H1 (cell line): ENCODE results near the gene HACL1. TPM values are rescaled to one million over a fixed set of nuclear protein-coding genes. Genes with fewer than 3 reads are reported as not detected.

Source experiments
- CTCF ChIA-PET: fragments of 300-600 bp; sonication (Branson Sonifier 250); formaldehyde crosslinking; loops from one replicate; lab custom pipeline; 2021; ENCODE audit not compliant: partially characterized antibody; lab: Charles Lee
- POLR2A ChIA-PET: fragments of 300-600 bp; sonication (Branson Sonifier 250); formaldehyde crosslinking; loops from one replicate; lab custom pipeline; 2021; ENCODE audit warnings: inconsistent platforms; ENCODE audit not compliant: partially characterized antibody; lab: Charles Lee
- DNase-seq, 2 experiments: peaks; one replicate each; pipeline versions ENCODE4 v3.0.0 to v3.0.0-alpha.2; 2010 to 2022; ENCODE audit warnings: low spot score in 2 of 2, low read depth in 1 of 2, mixed read lengths in 1 of 2
- FAIRE-seq: peaks from 2 replicates; lab custom pipeline; 2011; peaks lifted over from hg19 to GRCh38; lab: Jason Lieb, UNC
- H2AFZ ChIP-seq: 2 replicates; pipeline ENCODE4 v1.8.1; 2012; ENCODE audit warnings: low read length, inconsistent platforms
- H2AK5ac ChIP-seq: 2 replicates; pipeline ENCODE4 v1.6.1; 2013; ENCODE audit warnings: low read depth, low read length
- H2BK120ac ChIP-seq: replicated peaks from 2 replicates; pipeline ENCODE3; 2013; ENCODE audit warnings: low read depth, low read length, inconsistent platforms
- H2BK12ac ChIP-seq: 2 replicates; pipeline ENCODE4 v1.6.1; 2013; ENCODE audit warnings: low read depth, low read length
- H2BK15ac ChIP-seq: 2 replicates; pipeline ENCODE4 v1.6.1; 2013; ENCODE audit warnings: low read length
- H2BK20ac ChIP-seq: 2 replicates; pipeline ENCODE4 v1.6.1; 2013; ENCODE audit warnings: low read length
- H2BK5ac ChIP-seq: 2 replicates; pipeline ENCODE4 v1.6.1; 2013; ENCODE audit warnings: low read depth, low read length
- H3K14ac ChIP-seq: 2 replicates; pipeline ENCODE4 v1.6.1; 2013; ENCODE audit warnings: inconsistent platforms; ENCODE audit not compliant: insufficient read length
- H3K18ac ChIP-seq: 2 replicates; pipeline ENCODE4 v1.6.1; 2013; ENCODE audit warnings: low read length; ENCODE audit errors: extremely low read depth
- H3K23ac ChIP-seq: 2 replicates; pipeline ENCODE4 v1.6.1; 2013; ENCODE audit warnings: inconsistent platforms; ENCODE audit not compliant: insufficient read length
- H3K23me2 ChIP-seq: 2 replicates; pipeline ENCODE4 v1.6.1; 2013; ENCODE audit warnings: low read depth, low read length
- H3K27ac ChIP-seq: 2 replicates; pipeline ENCODE4 v1.6.1; 2011; ENCODE audit warnings: low read depth, low read length, inconsistent platforms
- H3K27me3 ChIP-seq, 4 experiments: replicated peaks in 1 of 4; 1 replicate in 1 of 4; 2 replicates in 3 of 4; pipeline versions ENCODE4 v1.6.1 to v1.8.1; 2011 to 2013; ENCODE audit warnings: low read length in 3 of 4, mild to moderate bottlenecking in 3 of 4, inconsistent platforms in 2 of 4, mixed read lengths in 2 of 4, moderate library complexity in 1 of 4; ENCODE audit not compliant: control insufficient read depth in 3 of 4, insufficient read depth in 3 of 4; ENCODE audit errors: extremely low read depth in 1 of 4
- H3K36me3 ChIP-seq, 4 experiments: 2 replicates each; pipeline versions ENCODE4 v1.6.1 to v1.8.1; 2011 to 2013; ENCODE audit warnings: mild to moderate bottlenecking in 4 of 4, low read length in 3 of 4, moderate library complexity in 2 of 4, control low read depth in 1 of 4, inconsistent platforms in 1 of 4; ENCODE audit not compliant: insufficient read depth in 4 of 4, control insufficient read depth in 2 of 4
- H3K4ac ChIP-seq: replicated peaks from 2 replicates; pipeline ENCODE3; 2013; ENCODE audit warnings: low read length, low read depth, mixed read lengths, inconsistent platforms; ENCODE audit not compliant: insufficient read length
- H3K4me1 ChIP-seq, 4 experiments: replicated peaks in 1 of 4; 1 replicate in 1 of 4; 2 replicates in 3 of 4; pipeline versions ENCODE4 v1.6.1 to v1.8.1; 2011 to 2013; ENCODE audit warnings: low read length in 3 of 4, inconsistent platforms in 2 of 4, mixed read lengths in 1 of 4; ENCODE audit not compliant: insufficient read depth in 4 of 4, control insufficient read depth in 3 of 4
- H3K4me2 ChIP-seq, 2 experiments: 2 replicates each; pipeline versions ENCODE4 v1.6.1 to v1.8.1; 2011 to 2013; ENCODE audit warnings: low read depth in 2 of 2, low read length in 2 of 2, control low read depth in 1 of 2, inconsistent platforms in 1 of 2, mild to moderate bottlenecking in 1 of 2; ENCODE audit not compliant: insufficient read depth in 1 of 2
- H3K4me3 ChIP-seq, 4 experiments: fragments of 200-600, 300-600 bp in 1 of 4; sonication (generic), shearing (Covaris generic), sonication (Bioruptor Twin) in 1 of 4; 2 replicates each; pipeline versions ENCODE4 v1.5.1 to v1.8.1; 2011 to 2016; ENCODE audit warnings: low read length in 4 of 4, low read depth in 3 of 4, control low read depth in 2 of 4, inconsistent platforms in 2 of 4, mild to moderate bottlenecking in 2 of 4, mixed read lengths in 1 of 4, moderate library complexity in 1 of 4; ENCODE audit not compliant: insufficient read depth in 2 of 4; ENCODE audit errors: extremely low read depth in 1 of 4
- H3K56ac ChIP-seq: replicated peaks from 2 replicates; pipeline ENCODE3; 2013; ENCODE audit warnings: low read depth, mild to moderate bottlenecking, mixed read lengths, low read length, inconsistent platforms; ENCODE audit not compliant: insufficient read length
- H3K79me1 ChIP-seq: 2 replicates; pipeline ENCODE4 v1.6.1; 2013; ENCODE audit warnings: low read depth, low read length, control low read depth
- H3K79me2 ChIP-seq, 2 experiments: 2 replicates each; pipeline versions ENCODE4 v1.6.1 to v1.8.1; 2012 to 2013; ENCODE audit warnings: low read length in 2 of 2, mild to moderate bottlenecking in 2 of 2, inconsistent platforms in 1 of 2; ENCODE audit not compliant: insufficient read depth in 2 of 2, control insufficient read depth in 1 of 2
- H3K9ac ChIP-seq, 4 experiments: replicated peaks in 1 of 4; 1 replicate in 1 of 4; 2 replicates in 3 of 4; pipeline versions ENCODE4 v1.6.1 to v1.8.1; 2011 to 2013; ENCODE audit warnings: low read depth in 3 of 4, low read length in 3 of 4, control low read depth in 2 of 4, mild to moderate bottlenecking in 2 of 4, moderate library complexity in 2 of 4, inconsistent platforms in 1 of 4; ENCODE audit errors: extremely low read depth in 1 of 4
- H3K9me3 ChIP-seq, 2 experiments: 2 replicates each; pipeline versions ENCODE4 v1.6.1 to v1.8.1; 2012 to 2013; ENCODE audit warnings: mild to moderate bottlenecking in 2 of 2, moderate library complexity in 2 of 2, control low read depth in 1 of 2, inconsistent platforms in 1 of 2, low read depth in 1 of 2, low read length in 1 of 2, mixed read lengths in 1 of 2; ENCODE audit not compliant: insufficient read depth in 2 of 2
- H4K20me1 ChIP-seq, 2 experiments: replicated peaks in 1 of 2; 2 replicates each; pipeline versions ENCODE3 to v1.8.1; 2011 to 2013; ENCODE audit warnings: inconsistent platforms in 2 of 2, low read length in 2 of 2, mild to moderate bottlenecking in 1 of 2; ENCODE audit not compliant: insufficient read depth in 2 of 2, control insufficient read depth in 1 of 2
- H4K5ac ChIP-seq: 2 replicates; pipeline ENCODE4 v1.6.1; 2013; ENCODE audit warnings: low read length, low read depth, mixed read lengths, inconsistent platforms; ENCODE audit not compliant: insufficient read length
- H4K8ac ChIP-seq: 2 replicates; pipeline ENCODE4 v1.8.0; 2013; ENCODE audit warnings: mild to moderate bottlenecking, moderate library complexity, low read length, inconsistent platforms; ENCODE audit not compliant: insufficient read depth; ENCODE audit errors: extremely low read depth
- H4K91ac ChIP-seq: replicated peaks from 2 replicates; pipeline ENCODE3; 2013; ENCODE audit warnings: low read length, mixed read lengths, inconsistent platforms; ENCODE audit not compliant: insufficient read length
- BRCA1 ChIP-seq: IDR thresholded peaks from 2 replicates; pipeline ENCODE4 v1.6.1; 2012; ENCODE audit warnings: low read depth, low read length, improper control_type of control experiment
- CEBPB ChIP-seq: IDR thresholded peaks from 2 replicates; pipeline ENCODE4 v1.6.1; 2012; ENCODE audit warnings: low read depth, low read length
- CREB1 ChIP-seq: IDR thresholded peaks from 2 replicates; pipeline ENCODE4 v1.6.1; 2012; ENCODE audit warnings: inconsistent platforms
- EP300 ChIP-seq, 2 experiments: IDR thresholded peaks; 1 replicate in 1 of 2; 2 replicates in 1 of 2; pipeline ENCODE4 v1.6.1; 2011 to 2012; ENCODE audit warnings: low read depth in 2 of 2, low read length in 2 of 2, mild to moderate bottlenecking in 2 of 2, borderline replicate concordance in 1 of 2, inconsistent platforms in 1 of 2, moderate library complexity in 1 of 2
- GABPA ChIP-seq: IDR thresholded peaks from 2 replicates; pipeline ENCODE4 v1.6.1; 2011; ENCODE audit warnings: mild to moderate bottlenecking, low read length, moderate library complexity, borderline replicate concordance; ENCODE audit not compliant: insufficient read depth
- HDAC6 ChIP-seq: IDR thresholded peaks from one replicate; pipeline ENCODE4 v1.7.1; 2012; ENCODE audit warnings: low read depth, mild to moderate bottlenecking, inconsistent platforms, low read length, moderate library complexity
- POLR2A ChIP-seq, 2 experiments: IDR thresholded peaks; 1 replicate in 1 of 2; 2 replicates in 1 of 2; pipeline ENCODE4 v1.6.1; 2011; ENCODE audit warnings: low read depth in 2 of 2, low read length in 2 of 2, mild to moderate bottlenecking in 2 of 2; ENCODE audit errors: control extremely low read depth in 1 of 2
- POLR2AphosphoS5 ChIP-seq: IDR thresholded peaks from 2 replicates; pipeline ENCODE4 v1.6.1; 2011; ENCODE audit warnings: low read depth, low read length
- POU5F1 ChIP-seq: IDR thresholded peaks from 2 replicates; pipeline ENCODE4 v1.6.1; 2011; ENCODE audit warnings: low read depth, mild to moderate bottlenecking, low read length, moderate library complexity
- RBBP5 ChIP-seq: IDR thresholded peaks from 2 replicates; pipeline ENCODE4 v1.7.1; 2012; ENCODE audit warnings: low read depth, mild to moderate bottlenecking, inconsistent platforms, low read length, moderate library complexity, borderline replicate concordance
- SAP30 ChIP-seq: fragments of 300-600 bp; sonication (generic); IDR thresholded peaks from 2 replicates; pipeline ENCODE4 v1.7.1; 2012; ENCODE audit warnings: low read length, moderate library complexity, mild to moderate bottlenecking, inconsistent platforms; ENCODE audit not compliant: insufficient read depth, insufficient replicate concordance
- SIN3A ChIP-seq, 2 experiments: IDR thresholded peaks in 1 of 2; conservative IDR thresholded peaks in 1 of 2; 2 replicates each; pipeline ENCODE4 v1.6.1; 2011 to 2012; ENCODE audit warnings: low read length in 2 of 2, improper control_type of control experiment in 1 of 2, low read depth in 1 of 2, mild to moderate bottlenecking in 1 of 2
- SIRT6 ChIP-seq: IDR thresholded peaks from one replicate; pipeline ENCODE4 v1.7.1; 2012; ENCODE audit warnings: low read length, inconsistent platforms
- SP1 ChIP-seq: IDR thresholded peaks from 2 replicates; pipeline ENCODE4 v1.6.1; 2011; ENCODE audit warnings: low read depth, low read length
- TBP ChIP-seq: IDR thresholded peaks from 2 replicates; pipeline ENCODE4 v1.6.1; 2011; ENCODE audit warnings: low read depth, low read length, improper control_type of control experiment
- YY1 ChIP-seq: IDR thresholded peaks from 2 replicates; pipeline ENCODE4 v1.6.1; 2011; ENCODE audit warnings: low read depth, mild to moderate bottlenecking, low read length
- WGBS, 2 experiments: shearing (Covaris generic) in 1 of 2; methylation state at CpG; one replicate each; pipeline versions ENCODE4 v1.1.6 to v1.1.7; 2013 to 2015; ENCODE audit warnings: low lambda C conversion rate in 2 of 2, mixed read lengths in 2 of 2, inconsistent platforms in 1 of 2, low coverage in 1 of 2, missing lambda C conversion rate in 1 of 2; ENCODE audit not compliant: insufficient replicate concordance in 2 of 2, insufficient coverage in 1 of 2, insufficient read length in 1 of 2; ENCODE audit errors: extremely low coverage in 1 of 2, missing lambda C conversion rate in 1 of 2; 5-methylcytosine and 5-hydroxymethylcytosine counted together
- polyA plus RNA-seq, 7 experiments: library from polyadenylated mRNA; depleted of rRNA in 3 of 7; stranded (reverse) in 5 of 7; unstranded in 2 of 7; fragments of >200 nt in 5 of 7; fragments of 200-250 nt in 2 of 7; gene quantifications; 1 replicate in 5 of 7; 2 replicates in 1 of 7; 4 replicates in 1 of 7; pipeline versions ENCODE4 v1.2.1 to v1.2.3, GENCODE V29; 2011 to 2013; ENCODE audit warnings: missing spikeins in 2 of 7, mixed read lengths in 2 of 7
- total RNA-seq: library from RNA; stranded (reverse); fragmentation: NEBNext Ultra II Directional; extraction: Animal tissue kit (Norgen Biotek cat#: 25700); gene quantifications from 2 replicates; pipeline ENCODE4 v1.2.1, GENCODE V29; 2021

HACL1 gene
- total and polyA plus RNA-seq, 2 of the 8 experiments (the other 6 are each of a cell fraction or from before 2014, with no cell fraction given): 38.2 to 46.0 TPM

GRCh38 chr3:15595955-15596354 is 5.4 kb downstream of the HACL1 start:
- H3K79me1 ChIP-seq: no peaks in the 10 kb centered on the region
- H4K91ac ChIP-seq: no peak overlapping the region
- no peak overlapping the region for H4K5ac ChIP-seq
- H2BK15ac ChIP-seq: no peak overlapping the region
- H3K36me3 ChIP-seq: peaks cover 7 to 54% (median 16%) of the 10 kb centered on the region in 4 experiments
- H2BK20ac ChIP-seq: no peak overlapping the region
- H3K79me2 ChIP-seq: peaks cover 0 to 15% of the 10 kb centered on the region in 2 experiments; a peak in 3 of 4 replicates
- no peak for FAIRE-seq
- H3K27me3 ChIP-seq: no peaks in the 10 kb centered on the region
- no peak overlapping the region for H4K8ac ChIP-seq
- CTCF ChIA-PET: no interaction called here
- WGBS, 2 experiments: 84% methylated on average over 2 of the region's 2 CpGs; no CpG with 5 or more reads in 1 of the 2 experiments
- H2AFZ ChIP-seq: no peak overlapping the region
- H2BK5ac ChIP-seq: no peak overlapping the region
- H3K23ac ChIP-seq: no peak overlapping the region
- H2AK5ac ChIP-seq: no peak overlapping the region
- no peak overlapping the region for H2BK12ac ChIP-seq
- no peak overlapping the region for H3K56ac ChIP-seq
- no peak overlapping the region for H2BK120ac ChIP-seq
- H3K9ac ChIP-seq: no peak overlapping the region
- peaks cover 0 to 6% (median 0%) of the 10 kb centered on the region in 4 experiments; a peak in 2 of 7 replicates for H3K4me1 ChIP-seq
- H3K23me2 ChIP-seq: no peaks in the 10 kb centered on the region
- peaks cover 0 to 4% of the 10 kb centered on the region in 2 experiments for H4K20me1 ChIP-seq
- H3K4me2 ChIP-seq: no peak overlapping the region
- H3K4me3 ChIP-seq: no peak overlapping the region
- POLR2A ChIA-PET: interaction anchor here (0.7 kb wide), 1 partner anchor 82 kb away, joined by 3 read pairs; no protein-coding TSS in a partner anchor
- H3K18ac ChIP-seq: no peak overlapping the region
- H3K4ac ChIP-seq: no peak overlapping the region
- H3K14ac ChIP-seq: no peak overlapping the region
- DNase-seq: no peak
- H3K27ac ChIP-seq: no peak overlapping the region
- peaks cover 0 to 3% of the 10 kb centered on the region in 2 experiments; a peak in 1 of 4 replicates for H3K9me3 ChIP-seq
- TF ChIP-seq EP300 (IDR thresholded peaks at IDR 0.05; ENCODE audit: borderline replicate concordance in 1 of 2, low read depth in 2 of 2, low read length in 2 of 2): no peak
- no peak for TF ChIP-seq CREB1
- no peak for TF ChIP-seq HDAC6
- no peak for TF ChIP-seq GABPA
- TF ChIP-seq POU5F1: no peak
- no peak for TF ChIP-seq CEBPB
- no peak for TF ChIP-seq POLR2A (IDR thresholded peaks at IDR 0.05; ENCODE audit: control extremely low read depth in 1 of 2, low read depth in 2 of 2, low read length in 2 of 2)
- TF ChIP-seq SP1: no peak
- TF ChIP-seq TBP: no peak
- TF ChIP-seq SAP30: no peak
- TF ChIP-seq YY1: no peak
- TF ChIP-seq POLR2AphosphoS5: no peak
- TF ChIP-seq RBBP5: no peak
- TF ChIP-seq SIRT6: no peak
- no peak for TF ChIP-seq SIN3A (conservative IDR thresholded peaks at IDR 0.05 in 1 of 2, IDR thresholded peaks at IDR 0.05 in 1 of 2; ENCODE audit: low read depth in 1 of 2, low read length in 2 of 2)
- TF ChIP-seq BRCA1: no peak
